NT2/D1 (cell line): ENCODE results near the gene ZSWIM8.

Source experiments
- DNase-seq: peaks from one replicate; pipeline ENCODE4 v3.0.0-alpha.2; 2011; ENCODE audit warnings: low read depth, low spot score
- H3K27me3 ChIP-seq: 2 replicates; pipeline ENCODE4 v1.6.0; 2011; ENCODE audit warnings: mild to moderate bottlenecking; ENCODE audit not compliant: insufficient read length, insufficient read depth
- H3K36me3 ChIP-seq: 2 replicates; pipeline ENCODE4 v1.6.1; 2011; ENCODE audit warnings: mild to moderate bottlenecking, low read length, mixed read lengths; ENCODE audit not compliant: insufficient read depth, insufficient read length
- H3K4me1 ChIP-seq: 2 replicates; pipeline ENCODE4 v1.5.1; 2011; ENCODE audit not compliant: insufficient read depth, insufficient read length
- H3K4me3 ChIP-seq: 2 replicates; pipeline ENCODE4 v1.5.1; 2011; ENCODE audit warnings: low read depth; ENCODE audit not compliant: insufficient read length
- H3K9ac ChIP-seq: 2 replicates; pipeline ENCODE4 v1.6.0; 2011; ENCODE audit warnings: low read depth; ENCODE audit not compliant: insufficient read length
- H3K9me3 ChIP-seq: 2 replicates; pipeline ENCODE4 v1.5.1; 2011; ENCODE audit warnings: mild to moderate bottlenecking, low read length; ENCODE audit not compliant: insufficient read depth
- SUZ12 ChIP-seq: IDR thresholded peaks from 2 replicates; pipeline ENCODE4 v1.6.1; 2011; ENCODE audit not compliant: insufficient read length, insufficient read depth; ENCODE audit errors: extremely low read depth
- YY1 ChIP-seq: IDR thresholded peaks from 2 replicates; pipeline ENCODE4 v1.6.1; 2011; ENCODE audit not compliant: insufficient read length, insufficient read depth
- ZNF274 ChIP-seq: IDR thresholded peaks from 2 replicates; pipeline ENCODE4 v1.6.1; 2011; ENCODE audit warnings: mild to moderate bottlenecking, low read depth, low read length

Gene ZSWIM8

GRCh38 chr10:73807471-73807870, 22.1 kb downstream of the ZSWIM8 start:
- TF ChIP-seq SUZ12: no peak
- TF ChIP-seq ZNF274: no peak
- TF ChIP-seq YY1: no peak
- Histone ChIP-seq H3K36me3 (peaks cover 50% of the 10 kb centered on the region), H3K4me3 (no peak overlapping the region), H3K4me1 (no peaks in the 10 kb centered on the region), H3K27me3 (peaks cover 5% of the 10 kb centered on the region), H3K9me3 (no peaks in the 10 kb centered on the region), H3K9ac (no peak overlapping the region)
- no peak for DNase-seq

- DNase-seq: no peak
- no peaks in the 10 kb centered on the region for H3K9me3 ChIP-seq
- H3K36me3 ChIP-seq: peaks cover 49% of the 10 kb centered on the region
- peaks cover 5% of the 10 kb centered on the region for H3K27me3 ChIP-seq
- no peak overlapping the region for H3K9ac ChIP-seq
- TF ChIP-seq YY1: no peak
- TF ChIP-seq ZNF274: no peak
- TF ChIP-seq SUZ12: no peak
- H3K4me3 ChIP-seq: no peak overlapping the region
- H3K4me1 ChIP-seq: peaks cover 2% of the 10 kb centered on the region
Observed at GRCh38 chr10:73808021-73808815, 22.8 kb downstream of the ZSWIM8 start.

- no peaks in the 10 kb centered on the region for H3K9me3 ChIP-seq
- TF ChIP-seq YY1 (no peak), SUZ12 (no peak), ZNF274 (no peak)
- no peak overlapping the region for H3K4me3 ChIP-seq
- H3K27me3 ChIP-seq: peaks cover 5% of the 10 kb centered on the region
- no peak overlapping the region for H3K9ac ChIP-seq
- DNase-seq: no peak
- H3K4me1 ChIP-seq: peaks cover 2% of the 10 kb centered on the region
- peaks cover 55% of the 10 kb centered on the region for H3K36me3 ChIP-seq
Observed at GRCh38 chr10:73809061-73809818, 23.8 kb downstream of the ZSWIM8 start.

- Histone ChIP-seq H3K4me3 (peak overlapping the region; percentile 71), H3K9ac (peak overlapping the region; percentile 77), H3K36me3 (peaks cover 59% of the 10 kb centered on the region), H3K9me3 (no peaks in the 10 kb centered on the region), H3K27me3 (peaks cover 5% of the 10 kb centered on the region), H3K4me1 (peaks cover 2% of the 10 kb centered on the region)
- no peak for DNase-seq
- no peak for TF ChIP-seq SUZ12
- TF ChIP-seq ZNF274: no peak
- no peak for TF ChIP-seq YY1
Observed at GRCh38 chr10:73810358-73810734, 24.9 kb downstream of the ZSWIM8 start.

GRCh38 chr10:73810735-73811465, 25.5 kb downstream of the ZSWIM8 start:
- H3K4me1 ChIP-seq: peaks cover 2% of the 10 kb centered on the region
- H3K9me3 ChIP-seq: no peaks in the 10 kb centered on the region
- peak overlapping the region; percentile 71 for H3K4me3 ChIP-seq
- H3K36me3 ChIP-seq: peaks cover 59% of the 10 kb centered on the region
- H3K9ac ChIP-seq: peak overlapping the region; percentile 77
- H3K27me3 ChIP-seq: peaks cover 5% of the 10 kb centered on the region
- DNase-seq: no peak
- TF ChIP-seq SUZ12: no peak
- no peak for TF ChIP-seq ZNF274
- TF ChIP-seq YY1: no peak

- no peak for TF ChIP-seq ZNF274
- no peak for TF ChIP-seq SUZ12
- no peak for TF ChIP-seq YY1
- no peak for DNase-seq
- H3K27me3 ChIP-seq: peaks cover 5% of the 10 kb centered on the region
- H3K4me3 ChIP-seq: no peak overlapping the region
- H3K9ac ChIP-seq: no peak overlapping the region
- H3K36me3 ChIP-seq: peaks cover 56% of the 10 kb centered on the region
- peaks cover 2% of the 10 kb centered on the region for H3K4me1 ChIP-seq
- no peaks in the 10 kb centered on the region for H3K9me3 ChIP-seq
Observed at GRCh38 chr10:73812657-73813056, 27.3 kb downstream of the ZSWIM8 start.
